IPS DF 4.7 (cell line): ENCODE data around the gene TPRKB.
"Not testable (repeated sequence)": the region's sequence is repeated elsewhere in the genome, so short reads cannot be mapped to it uniquely, and the experiment has no call there.

Experiments used
- DNase-seq: peaks from one replicate; pipeline ENCODE4 v3.0.0-alpha.2; 2013; ENCODE audit warnings: low spot score; ENCODE audit errors: extremely low read depth

The TPRKB gene

DNA sequence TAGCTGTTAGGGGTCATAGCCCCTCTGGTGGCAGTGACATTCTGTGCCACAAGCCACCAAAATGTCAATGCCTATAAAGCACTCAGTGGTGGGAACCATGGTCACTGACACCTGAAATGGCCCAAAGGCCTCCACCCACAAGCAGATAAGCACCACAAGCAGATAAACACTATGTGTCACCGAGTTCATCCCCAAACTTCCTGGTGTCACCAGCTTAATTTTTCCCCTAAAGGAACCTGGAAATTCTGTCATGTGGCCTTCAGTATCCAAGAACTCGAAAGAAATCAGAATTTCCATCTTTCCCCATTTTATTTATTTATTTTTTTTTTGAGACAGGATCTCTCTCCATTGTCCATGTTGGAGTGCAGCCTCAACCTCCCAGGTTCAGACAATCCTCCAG is 3.6 kb upstream of the TPRKB start:
- DNase-seq: no peak

GRCh38 chr2:73739101-73739500 is 2.0 kb upstream of the TPRKB start:
- no peak for DNase-seq

DNA sequence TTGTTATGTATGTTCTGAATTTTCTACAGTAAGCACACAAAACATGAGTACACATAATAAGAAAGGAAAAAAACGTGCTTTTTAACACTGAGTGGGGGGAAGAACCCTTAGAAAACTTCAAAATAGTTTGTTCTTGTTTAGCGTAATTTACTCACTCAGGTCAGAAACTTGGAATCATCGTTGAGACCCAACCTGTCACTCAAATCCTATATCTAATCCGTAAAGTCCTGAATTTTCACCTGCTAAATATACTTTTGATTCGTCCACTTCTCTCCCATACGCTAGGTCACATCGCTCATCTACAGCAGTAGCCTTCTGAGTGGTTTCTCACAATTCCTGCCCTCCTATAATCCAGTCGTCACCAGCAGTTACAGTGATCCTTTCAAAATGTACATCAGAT is 767 bp downstream of the TPRKB start:
- no peak for DNase-seq

DNA sequence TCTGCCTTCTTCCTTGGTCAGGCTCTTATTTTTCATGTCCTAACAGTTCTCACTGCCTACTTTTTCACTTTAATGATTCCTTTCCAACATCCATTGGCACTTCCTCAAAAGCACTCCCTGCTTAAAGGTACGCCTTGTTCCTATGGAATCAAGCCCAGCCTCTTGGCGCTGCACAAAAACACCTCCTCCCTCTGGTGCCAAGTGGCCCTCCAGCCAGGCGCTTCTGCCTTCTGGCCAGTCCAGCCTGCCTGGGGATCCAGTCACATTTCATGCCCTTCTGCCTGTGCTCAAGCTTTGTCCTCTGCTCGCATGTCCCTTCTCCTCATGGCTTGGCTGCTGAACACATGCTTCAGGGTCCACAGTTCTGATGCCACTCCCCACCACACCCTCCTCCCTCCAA is 6.3 kb downstream of the TPRKB start:
- no peak for DNase-seq

DNA sequence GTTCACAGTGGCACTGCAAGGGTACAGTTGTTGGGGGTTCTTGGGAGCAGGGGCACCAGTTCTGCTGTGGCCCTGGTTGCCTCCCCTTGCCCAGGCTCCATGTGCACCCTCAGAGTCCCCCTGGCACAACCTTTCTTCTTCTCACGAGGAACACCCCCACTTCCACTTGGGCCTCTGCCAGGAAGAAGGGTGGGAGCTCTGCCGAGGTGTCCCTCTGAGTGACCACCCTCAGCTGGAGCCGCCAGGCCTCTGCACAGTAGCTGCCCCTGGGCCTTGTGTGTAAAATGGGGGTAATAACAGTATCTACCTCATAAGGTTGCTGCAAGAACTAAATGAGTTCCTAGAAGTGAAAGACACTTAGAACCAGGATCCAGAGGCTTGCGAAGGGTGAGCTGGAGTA is 8.4 kb downstream of the TPRKB start:
- no peak for DNase-seq

DNA sequence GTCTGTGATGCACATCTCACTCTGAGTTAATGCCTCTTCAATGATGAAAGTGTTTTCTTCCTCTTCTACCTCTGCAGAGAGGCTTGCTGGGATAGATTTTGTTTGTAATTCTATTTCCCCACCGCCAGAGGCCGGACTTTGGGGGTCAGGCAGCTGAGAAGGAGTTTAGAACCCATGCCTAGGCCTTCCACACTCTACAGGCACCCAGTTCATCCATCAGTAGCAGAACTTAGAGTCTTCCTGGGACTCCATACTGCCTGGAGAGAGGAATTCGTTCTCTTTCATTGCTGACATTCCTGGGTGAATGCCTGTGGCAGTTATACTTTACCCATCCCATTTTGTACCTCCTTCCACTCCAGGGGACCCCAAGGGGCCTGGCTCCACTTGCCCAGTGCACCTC is 9.1 kb downstream of the TPRKB start:
- DNase-seq: no peak

DNA sequence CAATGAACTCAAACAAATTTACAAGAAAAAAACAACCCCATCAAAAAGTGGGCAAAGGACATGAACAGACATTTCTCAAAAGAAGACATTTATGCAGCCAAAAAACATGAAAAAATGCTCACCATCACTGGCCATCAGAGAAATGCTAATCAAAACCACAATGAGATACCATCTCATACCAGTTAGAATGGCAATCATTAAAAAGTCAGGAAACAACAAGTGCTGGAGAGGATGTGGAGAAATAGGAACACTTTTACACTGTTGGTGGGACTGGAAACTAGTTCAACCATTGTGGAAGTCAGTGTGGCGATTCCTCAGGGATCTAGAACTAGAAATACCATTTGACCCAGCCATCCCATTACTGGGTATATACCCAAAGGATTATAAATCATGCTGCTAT is 10.5 kb downstream of the TPRKB start:
- DNase-seq: not testable (repeated sequence)

DNA sequence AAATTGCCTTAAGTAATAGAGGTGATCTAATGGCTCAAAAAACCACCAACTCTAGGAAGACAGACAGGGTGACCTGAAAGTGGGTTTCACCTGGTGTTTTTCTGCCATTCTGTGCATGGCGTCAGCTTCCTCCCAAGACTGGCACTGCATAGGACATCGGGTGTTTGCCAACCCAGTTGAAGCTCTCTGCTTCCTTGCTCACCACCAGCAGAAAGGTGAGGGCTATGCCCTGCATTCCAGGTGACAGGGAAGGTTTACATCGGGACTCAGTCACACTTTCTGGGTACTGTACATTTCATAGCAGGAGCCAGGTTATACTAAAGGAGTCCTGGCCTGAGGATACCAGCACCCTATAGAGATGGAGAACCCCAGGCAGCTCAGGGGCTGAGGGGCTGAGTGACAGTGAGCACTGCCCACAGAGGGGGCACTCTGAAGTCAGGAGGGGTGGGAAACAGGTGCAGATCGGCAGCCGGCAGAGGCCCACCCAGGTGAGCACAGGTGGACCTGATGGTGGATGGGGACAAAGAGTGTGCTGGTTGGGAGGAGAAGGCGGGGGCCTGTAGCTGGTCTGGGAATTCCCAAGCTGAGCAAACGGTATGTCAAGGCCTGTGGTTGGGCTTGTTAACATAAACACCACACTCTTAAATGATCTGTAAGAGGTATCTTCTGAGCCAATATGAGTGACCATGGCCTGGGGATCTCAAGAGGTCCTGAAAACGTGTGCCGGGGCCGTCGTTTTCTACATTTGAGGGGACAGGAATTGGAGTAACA is 18.1 kb downstream of the TPRKB start:
- DNase-seq: no peak

- DNase-seq: no peak
Measured at GRCh38 chr2:73718421-73718820, 18.7 kb downstream of the TPRKB start.

GRCh38 chr2:73717695-73718094 is 19.4 kb downstream of the TPRKB start:
- DNase-seq: not testable (repeated sequence)

DNA sequence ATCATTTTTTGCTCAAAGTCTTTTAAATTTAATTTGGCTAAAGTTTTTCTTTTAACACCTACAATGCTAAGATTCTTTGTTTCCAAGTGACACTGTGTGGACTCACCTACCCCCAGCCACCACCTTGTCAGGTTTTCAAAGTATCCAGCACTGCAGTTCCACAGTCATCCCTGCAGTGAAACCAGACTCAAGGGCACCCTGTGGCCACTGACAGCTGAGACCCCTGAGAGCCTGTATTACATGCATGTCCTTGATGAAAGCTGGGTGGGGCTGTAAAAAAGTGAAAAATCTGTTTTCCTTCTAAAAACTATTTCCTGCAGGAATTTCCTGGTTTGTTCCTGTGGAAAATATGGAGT is 19.9 kb downstream of the TPRKB start:
- no peak for DNase-seq

DNA sequence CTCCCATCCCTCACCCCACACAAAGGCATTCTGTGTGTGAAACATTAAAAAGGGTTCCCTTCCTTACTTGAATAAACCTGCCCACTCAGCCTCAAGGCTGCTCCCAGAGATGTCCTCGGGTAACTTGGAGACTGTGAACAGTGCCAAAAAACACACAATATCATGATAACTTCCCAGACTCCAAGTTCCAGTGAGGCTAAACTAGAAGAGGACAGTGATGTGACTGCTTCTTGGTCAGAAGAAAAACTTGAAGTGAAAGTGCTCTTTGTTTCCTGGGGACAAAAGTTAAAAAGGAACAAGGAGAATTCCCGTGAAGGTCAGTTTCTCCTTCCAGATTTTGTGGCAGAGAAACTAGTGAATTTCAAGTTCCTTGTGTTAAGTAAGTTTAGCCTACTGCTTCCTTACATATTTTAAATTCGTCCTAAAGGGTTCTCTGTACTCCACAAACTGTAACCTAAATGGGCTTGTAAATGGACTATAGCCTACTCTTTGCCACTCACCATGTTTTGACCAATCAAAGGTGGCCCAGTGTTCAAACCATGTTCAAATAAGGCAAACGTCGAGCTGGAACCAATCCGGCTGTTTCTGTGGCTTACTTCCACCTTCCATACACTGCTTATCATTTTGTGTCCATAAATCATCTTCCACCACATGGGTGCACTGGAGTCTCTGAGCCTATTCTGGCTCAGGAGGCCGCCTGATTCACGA is 20.4 kb downstream of the TPRKB start:
- DNase-seq: no peak

DNA sequence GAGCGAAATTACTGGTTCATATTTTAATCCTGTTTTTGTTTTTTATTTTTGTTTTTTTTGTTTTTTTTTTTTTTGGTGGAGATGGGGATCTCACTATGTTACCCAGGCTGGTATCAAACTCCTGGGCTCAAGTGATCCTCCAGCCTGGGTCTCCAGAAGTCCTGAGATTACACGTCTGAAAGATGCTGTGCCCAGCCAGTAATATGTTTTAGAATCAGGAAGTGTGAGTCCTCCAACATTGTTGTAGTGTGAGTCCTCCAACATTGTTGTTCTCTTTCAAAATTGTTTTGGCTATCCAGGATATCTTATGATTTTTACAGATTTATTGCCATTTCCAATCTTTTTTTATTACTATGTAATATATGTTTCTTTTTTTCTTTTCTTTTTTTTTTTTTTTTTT is 23.1 kb downstream of the TPRKB start:
- no peak for DNase-seq

- DNase-seq: no peak
Measured at GRCh38 chr2:73708527-73708926, 28.6 kb downstream of the TPRKB start.

DNA sequence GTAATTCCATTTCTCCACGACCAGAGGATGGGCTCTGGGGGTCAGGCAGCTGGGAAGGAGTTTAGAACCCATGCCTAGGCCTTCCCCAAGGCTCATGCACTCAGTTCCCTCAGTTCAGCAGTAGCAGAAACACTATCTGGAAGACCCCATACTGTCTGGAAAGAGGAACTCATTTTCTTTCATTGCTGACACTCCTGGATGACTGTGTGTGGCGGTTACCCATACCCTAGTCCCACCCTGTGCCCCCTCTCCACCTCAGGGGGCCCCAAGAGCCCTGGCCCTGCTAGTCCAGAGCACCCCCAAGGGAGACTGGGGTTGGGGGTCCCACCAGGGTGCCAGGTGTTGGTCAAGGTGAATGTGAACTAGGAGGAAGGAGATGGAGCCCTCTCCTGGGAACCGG is 29.5 kb downstream of the TPRKB start:
- no peak for DNase-seq

DNA sequence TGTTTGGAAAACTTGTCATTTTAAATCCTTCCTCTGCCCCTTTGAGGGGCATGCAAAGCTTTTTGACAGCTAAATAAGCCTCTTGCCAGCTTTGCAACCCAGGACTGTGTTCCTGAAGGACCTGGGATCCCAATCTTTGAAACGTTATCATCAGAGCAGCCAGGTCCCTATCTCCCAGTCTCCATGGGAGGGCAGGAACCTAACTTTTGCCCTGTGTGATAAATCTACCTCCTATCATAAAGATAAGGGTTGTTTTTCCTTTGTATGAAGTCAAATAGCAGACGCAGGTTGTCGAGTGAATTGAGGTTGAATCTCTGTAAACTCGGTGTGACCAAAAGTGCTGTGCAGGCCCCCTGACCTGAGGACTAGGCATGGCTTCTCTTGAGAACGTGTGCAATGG is 30.1 kb downstream of the TPRKB start:
- no peak for DNase-seq

GRCh38 chr2:73705091-73705490 is 32.1 kb downstream of the TPRKB start:
- DNase-seq: no peak

DNA sequence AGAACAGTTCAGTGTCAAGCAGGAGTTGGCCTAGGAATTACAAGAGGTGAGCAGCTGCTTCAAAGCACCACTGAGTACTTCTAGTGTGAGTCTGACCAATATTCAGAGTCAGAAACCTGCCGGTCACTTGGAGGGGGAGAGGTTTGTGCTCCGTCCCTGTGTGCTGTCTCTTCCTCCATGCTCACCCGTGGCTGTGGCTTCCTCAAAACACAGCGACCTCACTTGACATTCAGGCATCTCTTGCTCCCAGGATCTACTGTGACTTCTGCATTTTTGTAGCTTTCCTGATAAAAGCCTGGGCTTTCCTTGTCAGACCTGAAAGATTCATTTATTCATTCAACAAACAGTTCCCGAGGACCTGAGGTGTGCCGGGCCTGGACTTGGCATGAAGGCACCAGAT is 32.9 kb downstream of the TPRKB start:
- DNase-seq: no peak

DNA sequence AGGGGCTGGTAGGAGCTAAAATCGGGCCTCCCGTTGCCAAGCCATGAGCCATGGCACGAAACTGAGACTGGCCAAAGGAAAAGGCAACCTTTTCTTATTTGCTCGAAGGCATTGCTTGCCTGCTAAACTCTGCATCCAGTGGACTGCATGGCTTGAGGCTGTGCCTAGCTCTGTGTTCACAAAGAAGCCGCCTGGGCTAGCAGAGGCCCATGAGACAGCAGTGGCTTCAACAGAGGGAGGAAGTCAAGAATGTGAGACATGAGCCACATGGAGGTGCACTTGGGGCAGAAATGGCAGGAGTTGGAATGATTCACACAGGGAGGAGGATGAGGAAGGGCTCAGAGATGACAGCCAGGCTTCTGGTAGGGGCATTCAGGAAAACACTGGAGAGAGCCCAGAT is 33.5 kb downstream of the TPRKB start:
- DNase-seq: no peak

- not testable (repeated sequence) for DNase-seq
Measured at GRCh38 chr2:73702852-73703493, 34.2 kb downstream of the TPRKB start.

DNA sequence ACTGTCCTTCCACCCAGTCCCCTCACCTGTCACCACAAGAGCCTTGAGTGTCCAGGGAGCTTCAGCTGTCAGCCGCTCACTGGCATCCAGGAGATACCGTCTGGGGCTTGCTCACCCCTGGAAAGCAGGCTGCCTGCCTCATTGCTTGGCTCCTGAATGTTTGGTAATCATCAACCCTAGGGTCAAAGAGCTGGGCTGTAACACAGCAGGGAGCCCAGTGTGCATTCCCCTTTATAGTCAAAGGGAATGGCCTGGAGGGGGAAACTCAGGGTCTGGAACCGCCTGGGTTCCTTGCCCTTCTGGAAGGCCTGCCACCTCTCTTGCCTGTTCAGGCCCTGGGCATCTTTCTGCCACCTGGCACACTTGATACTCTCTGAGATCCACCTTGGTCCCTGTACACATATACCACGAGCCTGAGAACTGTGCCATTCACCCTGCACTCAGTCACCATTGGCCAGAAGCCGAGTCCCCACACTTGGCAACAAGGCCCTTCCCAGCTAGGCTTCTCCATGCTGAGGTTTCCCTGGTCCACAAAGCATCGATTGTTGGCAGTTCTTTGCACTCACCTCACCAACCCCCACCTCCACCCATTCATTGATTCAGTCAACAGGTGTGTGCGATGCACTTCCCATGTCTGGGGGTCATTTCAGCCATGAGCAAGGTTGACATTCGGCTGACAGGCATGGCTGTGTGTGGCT is 35.0 kb downstream of the TPRKB start:
- no peak for DNase-seq

- not testable (repeated sequence) for DNase-seq
Measured at GRCh38 chr2:73701448-73701765, 35.7 kb downstream of the TPRKB start.
